HG03097 (cell line): Measurements from ENCODE around the gene EFNA5.

ENCODE experiments used
- ATAC-seq: cut with Tn5 transposase; IDR thresholded peaks from one replicate; pipeline ENCODE4 v1.9.1; 2021; ENCODE audit not compliant: unreplicated experiment, low FRiP score

The EFNA5 gene

DNA sequence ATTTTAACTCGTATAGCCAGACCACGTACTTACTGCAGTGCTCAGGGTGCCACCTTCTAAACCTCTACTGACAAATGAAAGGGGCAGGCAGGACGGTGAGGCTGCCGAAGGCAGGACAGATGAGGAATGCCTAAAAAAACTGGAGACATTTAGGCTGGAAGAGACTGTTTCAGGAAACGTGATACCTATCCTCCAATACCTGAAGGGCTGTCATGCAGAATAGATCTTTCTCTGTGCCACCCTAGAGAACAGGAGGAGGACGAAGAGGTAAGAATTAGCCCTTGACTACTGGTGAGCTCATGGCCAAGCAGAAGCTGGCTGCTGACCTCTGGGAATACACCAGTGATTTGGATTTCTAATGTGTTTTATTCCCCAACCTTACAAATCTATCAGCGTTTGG, 139.4 kb downstream of the EFNA5 start:
- ATAC-seq, result no peak

DNA sequence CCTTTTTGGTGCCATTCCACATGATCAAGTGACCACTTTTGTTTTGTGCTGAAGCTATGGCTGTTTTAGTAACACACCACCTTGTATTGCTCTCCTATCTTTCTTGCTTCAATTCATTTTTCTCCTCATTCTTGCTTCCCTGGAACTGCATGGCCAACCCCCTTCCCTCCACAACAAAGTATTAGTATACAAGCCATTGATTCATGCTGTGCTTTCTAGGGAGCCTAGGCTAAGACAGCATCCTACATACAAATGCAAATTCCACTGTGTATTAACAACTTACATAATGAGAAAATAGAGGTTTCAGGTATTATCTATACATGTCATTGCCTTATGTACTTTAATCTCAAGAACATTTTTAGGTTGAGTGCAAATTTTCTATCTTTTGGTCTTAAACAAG, 141.1 kb downstream of the EFNA5 start:
- no peak for ATAC-seq

DNA sequence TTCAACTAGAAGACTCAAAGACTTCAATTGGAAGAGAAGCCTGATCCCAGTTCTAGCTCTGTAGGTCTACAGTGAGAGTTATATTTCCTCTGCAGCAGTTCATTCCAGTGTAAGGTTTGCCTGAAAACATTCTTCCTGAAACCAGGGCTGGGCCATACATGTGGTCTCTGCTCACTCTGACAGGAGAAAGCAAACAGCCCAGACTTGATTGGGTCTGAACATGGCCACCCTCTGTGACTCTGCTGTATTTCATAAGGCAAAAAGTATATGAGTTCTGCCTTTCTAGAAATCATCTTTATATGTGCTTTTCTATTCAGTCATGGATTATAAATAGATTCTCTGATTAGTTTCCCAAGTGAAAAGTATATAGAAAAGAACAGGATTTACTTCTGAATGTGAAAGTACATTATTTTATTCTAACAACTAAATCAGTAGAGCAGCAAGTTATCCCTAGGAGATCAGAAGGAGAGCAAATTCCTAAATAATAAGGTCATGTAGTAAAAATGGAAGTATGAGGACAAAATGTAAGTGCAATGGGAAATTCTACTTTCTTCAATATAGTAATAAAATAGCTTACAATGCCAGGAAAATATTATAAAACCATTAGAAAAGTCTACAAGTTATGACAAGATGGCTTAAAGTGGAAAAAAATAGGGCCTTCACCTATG, 144.3 kb downstream of the EFNA5 start:
- no peak for ATAC-seq

DNA sequence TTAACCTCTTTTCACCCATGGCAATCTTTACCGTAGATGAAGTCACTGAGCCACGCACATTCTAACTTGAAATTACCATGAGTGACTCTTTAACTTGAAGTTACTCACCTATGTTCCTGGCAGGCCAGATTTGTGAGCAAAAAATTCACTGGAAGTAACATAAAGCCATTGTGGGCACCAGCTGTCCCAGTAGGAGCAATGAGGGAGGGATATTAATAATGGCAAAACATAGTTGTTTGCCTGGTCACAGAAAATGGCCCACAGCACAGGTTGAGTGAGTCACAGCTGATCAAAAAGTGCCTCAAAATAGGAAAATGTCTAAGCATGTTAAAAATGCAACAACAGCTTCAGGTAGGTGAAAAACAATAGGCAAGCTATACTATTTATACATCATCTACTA, 146.6 kb downstream of the EFNA5 start:
- ATAC-seq, result no peak

DNA sequence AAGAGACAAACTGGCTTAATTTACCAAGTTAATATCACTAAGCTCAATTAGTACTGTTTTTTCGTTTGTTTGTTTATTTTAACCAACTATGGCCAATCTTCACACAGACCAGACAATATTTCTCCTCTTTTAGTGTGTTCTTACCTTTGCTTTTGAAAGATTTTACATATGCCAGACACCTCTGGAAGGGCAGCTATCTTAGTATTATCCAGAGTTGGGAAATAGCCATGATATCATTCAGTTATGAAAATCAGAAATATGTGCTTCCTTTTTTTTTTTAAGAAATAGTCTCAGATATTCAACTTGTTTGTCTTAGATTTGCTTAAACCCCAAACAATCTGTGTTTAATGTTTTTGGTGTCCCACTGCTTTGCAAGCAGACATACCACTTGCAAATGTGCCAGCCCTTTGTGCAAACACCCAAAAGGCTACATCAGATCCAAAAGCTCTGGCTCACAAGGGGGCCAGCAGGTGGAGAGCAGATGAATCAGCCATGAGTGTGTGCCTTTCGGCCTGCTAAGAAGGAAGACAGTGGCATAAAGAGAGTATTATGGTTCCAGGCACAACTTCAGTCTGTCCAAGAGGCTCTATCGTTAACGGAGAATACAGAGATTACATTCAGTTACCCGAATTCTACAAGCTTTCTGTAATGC, 147.6 kb downstream of the EFNA5 start:
- no peak for ATAC-seq

DNA sequence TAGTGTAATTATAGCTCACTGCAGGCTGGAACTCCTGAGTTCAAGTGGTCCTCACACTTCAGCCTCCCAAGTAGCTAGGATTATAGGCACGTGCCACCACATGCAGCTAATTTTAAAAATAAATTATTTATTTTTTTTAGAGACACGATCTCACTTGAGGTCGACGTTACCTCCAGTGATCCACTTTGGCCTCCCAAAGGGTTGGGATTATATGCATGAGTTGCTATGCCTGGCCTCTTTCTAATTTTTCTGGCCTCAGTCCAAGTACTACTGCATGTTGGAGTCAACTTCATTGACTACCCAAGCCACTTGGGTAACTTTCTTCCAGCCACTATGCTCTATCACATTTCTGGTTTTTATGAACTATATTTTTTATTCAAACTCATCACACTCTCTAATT, 148.3 kb downstream of the EFNA5 start:
- ATAC-seq, result no peak

DNA sequence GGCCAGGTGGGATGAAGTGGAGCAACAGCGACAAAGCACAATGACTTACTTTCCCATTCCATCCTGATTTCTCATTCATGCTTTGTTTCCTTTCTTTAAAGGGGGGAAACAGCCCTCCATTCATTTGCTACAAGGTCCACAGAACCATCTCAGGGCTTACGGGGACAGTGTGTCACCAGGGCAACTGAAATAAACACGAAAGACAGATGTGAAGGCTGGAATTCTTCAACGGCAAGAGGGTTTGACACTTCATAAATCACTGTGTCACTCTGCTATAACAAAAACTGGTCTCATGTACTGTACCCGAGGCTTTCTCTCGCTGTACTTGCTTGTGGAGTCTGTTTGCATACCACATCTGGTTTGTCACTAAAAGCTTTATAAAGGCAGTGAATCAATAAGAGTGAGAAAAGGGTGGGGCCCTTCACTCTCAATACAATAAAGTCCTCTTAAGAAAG, 150.8 kb downstream of the EFNA5 start:
- ATAC-seq, result no peak

DNA sequence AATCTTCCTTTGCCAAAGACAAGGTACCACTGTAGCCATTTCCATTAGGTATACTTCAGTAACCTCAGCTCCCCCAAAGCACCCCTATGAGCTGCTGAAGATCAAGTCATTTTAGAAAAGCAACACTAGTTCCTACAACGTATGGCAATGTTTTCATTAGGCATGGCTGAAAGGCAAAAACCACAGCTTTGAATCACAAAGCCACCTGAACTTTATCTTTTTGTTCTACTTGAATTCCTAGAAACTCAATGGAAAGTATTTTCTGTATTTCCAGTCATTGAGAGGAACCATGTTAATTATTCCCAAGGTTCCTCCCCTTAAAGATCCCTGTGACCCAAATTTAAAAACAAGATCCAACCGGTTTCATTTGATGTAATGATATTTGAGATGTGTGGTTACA, 152.1 kb downstream of the EFNA5 start:
- ATAC-seq, result no peak

DNA sequence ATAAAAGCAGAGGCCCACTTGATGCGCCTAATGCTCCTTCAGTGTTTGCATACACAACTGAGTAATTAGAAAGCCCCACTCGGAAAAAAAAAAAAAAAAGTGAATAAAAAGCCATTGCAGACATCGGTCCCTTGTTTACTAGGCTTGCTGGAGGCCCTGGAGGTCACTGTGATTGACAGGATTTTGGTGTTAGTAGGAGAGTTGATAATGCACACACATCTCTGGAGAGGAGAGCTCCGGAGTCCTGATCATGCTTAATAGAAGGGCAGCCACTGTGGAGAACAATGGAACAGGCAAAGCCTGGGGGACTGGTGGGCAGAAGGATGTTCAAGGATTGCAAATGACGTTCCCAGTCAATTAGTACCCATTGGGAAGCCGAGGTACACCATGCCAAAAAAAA, 152.5 kb downstream of the EFNA5 start:
- no peak for ATAC-seq

DNA sequence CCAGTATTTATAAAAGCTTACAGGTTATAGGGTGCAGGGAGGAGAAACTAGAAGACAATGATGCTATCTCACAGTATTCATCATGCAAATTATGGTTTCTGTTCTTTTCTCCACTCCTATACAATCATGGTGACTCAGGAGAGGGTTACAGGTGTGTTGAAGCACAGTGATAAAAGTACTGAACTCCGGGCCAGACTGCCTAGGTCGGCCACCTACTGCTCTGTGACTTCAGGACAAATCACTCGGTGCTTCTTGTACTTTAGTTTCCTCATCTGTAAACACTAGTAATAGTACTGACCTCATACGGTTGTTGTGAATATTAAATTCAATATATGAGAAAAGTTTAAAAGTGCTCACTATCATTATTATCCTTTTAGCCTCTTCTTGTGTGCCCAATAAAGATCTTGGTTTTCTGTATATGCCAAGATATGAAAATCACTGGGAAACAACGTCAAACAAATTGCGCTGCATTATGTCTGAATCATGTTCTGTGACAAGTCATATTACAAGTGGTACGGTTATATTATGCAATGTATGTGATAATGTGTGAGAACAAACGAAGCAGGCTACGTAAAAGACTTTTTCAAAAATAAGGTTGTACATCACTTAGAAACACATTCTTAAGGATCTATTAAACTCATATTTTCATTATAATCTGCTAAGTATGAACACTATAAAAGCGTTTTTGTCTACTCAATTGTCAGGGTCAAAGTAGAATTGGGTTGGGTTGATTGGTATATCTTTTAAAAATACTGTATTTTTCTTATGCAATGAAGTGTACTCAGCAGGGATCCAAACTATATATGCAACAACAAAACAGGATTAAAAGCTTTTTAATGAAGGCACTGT, 153.3 kb downstream of the EFNA5 start:
- ATAC-seq, result no peak

DNA sequence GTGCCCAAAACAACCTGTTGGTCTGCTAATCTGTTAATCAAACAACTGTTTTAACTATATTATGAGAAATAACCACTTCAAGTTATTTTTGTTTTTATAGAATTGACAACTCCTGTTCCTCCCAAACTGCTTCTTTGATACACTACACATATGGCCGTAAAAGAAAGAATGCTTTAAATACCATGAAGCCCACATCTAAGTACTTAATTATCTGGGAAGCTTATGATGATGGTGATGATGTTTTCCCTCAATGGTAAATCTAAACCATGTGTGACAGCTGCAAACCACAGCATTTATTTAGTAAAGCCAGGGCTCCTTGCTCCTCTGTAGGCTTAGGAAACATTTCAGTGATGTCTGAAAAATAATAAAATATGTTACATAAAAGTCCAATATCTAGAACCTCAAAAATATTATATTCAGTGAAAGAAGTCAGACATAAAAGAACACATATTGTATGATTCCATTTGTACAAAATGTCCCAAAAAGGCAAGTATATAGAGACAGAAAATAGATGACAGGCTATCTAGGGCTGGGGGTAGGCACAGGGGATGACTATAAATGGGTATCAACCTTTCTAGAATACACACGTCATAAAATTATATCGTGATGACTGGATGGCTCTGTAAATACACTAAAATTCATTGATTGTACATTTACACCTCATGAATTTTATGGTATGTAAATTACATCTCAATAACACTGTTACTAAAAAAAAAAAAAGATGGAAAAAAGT, 154.1 kb downstream of the EFNA5 start:
- ATAC-seq, result no peak

DNA sequence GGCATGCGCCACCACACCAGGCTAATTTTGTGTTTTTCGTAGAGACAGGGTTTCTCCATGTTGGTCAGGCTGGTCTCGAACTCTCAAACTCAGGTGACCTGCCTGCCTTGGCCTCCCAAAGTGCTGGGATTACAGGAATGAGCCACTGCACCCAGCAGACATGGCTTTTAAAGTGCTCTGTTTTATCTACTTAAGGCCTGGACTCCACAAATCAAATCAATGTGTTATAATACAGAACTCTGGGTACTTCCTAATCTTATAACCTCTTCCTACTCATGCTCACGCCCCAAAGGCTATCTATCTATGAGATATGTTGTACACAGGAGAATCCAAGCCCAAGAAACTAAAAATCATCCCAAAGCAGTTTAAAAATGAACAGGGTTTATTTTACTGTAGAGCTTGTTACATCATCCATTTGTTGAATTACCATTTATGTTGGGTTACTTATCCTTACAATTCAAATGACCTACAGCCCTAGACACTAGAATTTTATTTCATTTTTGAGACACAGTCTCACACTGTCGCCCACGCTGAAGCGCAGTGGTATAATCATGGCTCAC, 155.1 kb downstream of the EFNA5 start:
- ATAC-seq, result no peak

DNA sequence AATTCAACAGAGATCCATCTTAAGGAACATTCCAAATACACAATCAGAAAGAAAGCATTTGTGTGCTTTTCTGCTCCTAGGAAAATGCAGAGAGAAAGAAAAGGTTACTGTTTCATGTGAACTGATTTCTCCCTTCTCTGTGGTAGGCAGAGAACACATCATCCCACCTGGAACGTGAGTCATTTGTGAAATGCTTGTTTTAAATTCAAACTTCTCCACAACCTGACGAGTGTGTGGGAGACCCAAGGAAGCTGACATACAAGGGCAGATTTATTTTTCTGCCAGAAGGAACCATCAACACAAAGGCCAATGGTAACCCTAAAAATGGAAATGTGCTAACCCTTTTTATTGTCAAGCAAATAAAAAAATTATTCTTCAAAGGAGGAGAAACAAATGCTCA, 156.4 kb downstream of the EFNA5 start:
- no peak for ATAC-seq

DNA sequence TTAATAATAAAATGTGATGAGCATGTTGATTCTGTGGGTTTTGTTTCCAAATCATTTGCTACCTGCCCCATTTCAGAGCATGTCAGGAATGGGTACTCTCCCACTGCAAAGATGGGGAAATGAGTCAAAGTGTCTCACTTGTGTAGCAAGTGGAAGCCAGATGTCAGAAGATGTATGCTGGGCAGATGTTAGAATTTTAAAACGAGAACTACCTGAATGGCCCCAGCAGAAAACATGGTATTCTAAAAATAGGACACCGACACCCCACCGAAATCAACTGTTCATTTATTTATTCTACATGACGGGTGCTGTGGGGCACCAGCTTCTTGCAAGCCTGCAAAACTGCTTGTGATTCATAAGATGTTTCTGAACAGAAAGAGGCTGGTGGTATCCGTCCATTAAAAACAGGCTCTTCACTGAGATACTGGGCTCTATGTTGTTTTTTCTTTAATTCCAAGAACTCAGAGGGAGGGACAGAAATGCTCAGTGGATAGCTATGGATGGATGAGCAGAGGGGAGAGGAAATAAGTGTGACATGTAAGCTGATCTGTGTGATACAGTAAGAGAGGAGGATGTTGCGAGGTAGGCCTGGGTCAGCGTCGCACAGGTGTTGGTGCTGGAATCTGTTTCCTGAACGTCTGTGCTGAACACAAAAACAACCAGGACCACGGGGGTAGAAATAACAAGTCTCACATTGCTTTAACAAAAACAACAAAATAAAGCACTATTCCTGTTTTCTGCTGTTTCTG, 157.2 kb downstream of the EFNA5 start:
- ATAC-seq, result no peak

DNA sequence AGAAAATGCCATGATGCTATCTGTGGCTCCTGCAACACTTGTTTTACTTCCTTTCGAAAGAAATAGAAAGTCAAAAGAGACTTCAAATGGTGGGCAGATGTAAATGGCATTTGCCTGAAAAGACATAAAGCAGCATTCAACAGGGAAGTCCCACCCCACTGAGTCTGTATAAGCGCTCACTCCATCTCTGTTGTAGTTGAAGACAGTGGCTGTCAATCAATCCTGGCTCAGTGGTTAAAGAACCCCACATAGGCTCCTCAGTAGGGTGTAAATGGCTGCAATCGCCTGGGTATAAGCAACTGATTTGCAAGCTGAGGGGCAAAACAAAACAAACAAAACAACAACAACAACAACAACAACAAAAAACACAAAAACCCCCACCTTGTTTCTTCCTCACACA, 158.7 kb downstream of the EFNA5 start:
- no peak for ATAC-seq

DNA sequence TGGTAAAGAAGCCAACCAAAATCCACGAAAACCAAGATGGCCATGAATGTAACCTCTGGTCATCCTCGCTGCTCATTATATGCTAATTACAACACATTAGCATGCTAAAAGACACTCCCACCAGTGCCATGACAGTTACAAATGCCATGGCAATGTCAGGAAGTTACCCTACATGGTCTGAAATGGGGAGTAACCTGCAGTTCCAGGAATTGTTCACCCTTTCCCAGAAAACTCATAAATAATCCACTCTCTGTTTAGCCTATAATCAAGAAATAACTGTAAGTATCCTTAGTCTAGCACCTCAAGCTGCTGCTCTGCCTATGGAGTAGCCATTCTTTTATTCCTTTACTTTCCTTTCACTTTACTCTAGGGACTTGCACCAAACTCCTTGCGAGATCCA, 160.6 kb downstream of the EFNA5 start:
- no peak for ATAC-seq

DNA sequence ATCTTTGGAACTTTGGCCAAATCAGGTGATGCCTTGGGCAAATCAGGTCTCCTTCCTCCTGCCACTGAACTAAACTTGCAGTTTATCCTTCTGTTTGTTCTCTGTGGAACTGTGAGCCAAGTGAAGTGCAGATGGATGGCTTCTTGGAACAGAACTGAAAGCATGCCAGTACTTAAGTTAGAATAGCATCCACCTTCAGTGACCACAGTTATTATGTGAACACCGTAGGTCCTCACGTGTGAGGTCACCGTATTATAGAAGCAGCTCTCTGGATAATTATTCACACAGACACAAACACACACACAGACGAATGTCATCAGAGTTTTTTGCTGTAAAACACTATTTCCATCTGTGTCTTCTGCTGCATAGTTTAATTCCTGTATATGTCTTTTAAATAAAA, 162.6 kb downstream of the EFNA5 start:
- ATAC-seq, result no peak

DNA sequence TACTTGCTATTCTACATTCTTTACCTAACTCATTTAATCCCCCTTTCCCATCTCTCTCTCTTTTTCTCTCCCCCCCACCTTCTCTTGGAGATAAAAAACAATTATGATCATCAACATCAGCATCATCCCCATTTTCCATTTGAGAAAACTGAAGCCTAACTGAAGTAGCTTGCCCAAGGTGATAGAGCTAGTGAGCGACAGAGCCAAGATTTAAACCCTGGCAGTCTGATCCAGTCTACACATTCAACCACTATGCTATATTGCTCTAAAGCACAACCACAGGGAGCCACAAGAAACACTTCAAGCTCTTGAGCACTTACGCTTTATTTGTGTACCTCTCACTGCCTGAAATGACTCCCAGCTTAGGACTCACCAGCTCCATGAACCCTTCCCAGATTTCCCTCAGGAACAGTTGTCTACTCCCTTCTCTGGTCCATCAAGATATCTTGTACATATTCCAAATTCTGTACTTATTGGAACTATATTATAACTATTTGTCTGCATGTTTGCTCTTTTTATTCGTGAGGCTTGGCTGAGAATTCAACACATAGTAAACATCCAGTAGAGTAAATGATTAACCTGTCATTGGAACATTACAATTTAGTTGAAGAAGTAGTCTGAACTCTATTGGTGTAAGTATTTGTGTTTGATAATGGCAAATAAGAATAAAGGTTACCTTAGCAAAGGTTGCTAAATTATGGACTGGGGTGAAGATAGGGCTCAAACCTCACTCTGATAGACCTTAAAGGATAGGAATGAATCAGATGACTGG, 164.8 kb downstream of the EFNA5 start:
- no peak for ATAC-seq

DNA sequence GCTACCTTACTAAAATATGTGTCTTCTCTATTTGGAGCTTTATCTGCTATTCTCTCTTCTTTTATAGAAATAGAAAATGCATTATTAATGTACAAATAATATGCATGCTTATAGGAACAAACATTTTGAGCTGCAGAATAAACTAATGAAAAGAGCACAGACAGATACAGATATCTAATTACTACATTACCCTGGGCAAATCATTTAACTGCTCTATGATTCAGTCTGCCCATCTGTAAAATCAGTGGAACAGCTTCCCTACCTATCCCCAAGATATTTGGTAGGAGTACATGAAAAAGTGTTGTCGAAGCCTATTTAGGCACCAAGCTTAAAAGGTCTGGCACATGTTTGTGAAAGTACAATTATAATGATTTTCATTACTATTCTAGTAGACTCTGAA, 166.3 kb downstream of the EFNA5 start:
- no peak for ATAC-seq
